ENCODE results near the gene CHSY1.

DNA sequence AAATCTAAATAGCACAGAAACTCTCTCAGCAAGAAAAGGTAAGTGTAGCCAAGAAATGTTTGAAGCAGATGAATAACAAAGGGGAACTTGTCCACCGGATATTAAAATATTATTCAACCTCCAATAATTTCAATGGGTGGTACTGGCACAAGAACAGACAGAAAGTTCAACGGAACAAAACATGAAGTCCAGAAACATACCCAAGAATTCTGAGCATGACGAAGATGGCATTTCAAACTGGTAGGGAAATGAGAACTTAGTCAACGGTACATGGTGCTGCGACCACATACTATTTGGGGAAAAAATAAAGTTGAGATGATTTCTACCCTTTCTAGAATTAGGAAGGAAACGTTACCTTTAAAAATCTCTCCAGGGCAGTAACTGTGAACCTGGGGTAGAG is 5.5 kb downstream of the CHSY1 start:
- no peak for TF ChIP-seq ELF4 (IDR thresholded peaks at IDR 0.05)
- no peak for TF ChIP-seq SUZ12 (IDR thresholded peaks at IDR 0.05)
- TF ChIP-seq, protein P1, sequence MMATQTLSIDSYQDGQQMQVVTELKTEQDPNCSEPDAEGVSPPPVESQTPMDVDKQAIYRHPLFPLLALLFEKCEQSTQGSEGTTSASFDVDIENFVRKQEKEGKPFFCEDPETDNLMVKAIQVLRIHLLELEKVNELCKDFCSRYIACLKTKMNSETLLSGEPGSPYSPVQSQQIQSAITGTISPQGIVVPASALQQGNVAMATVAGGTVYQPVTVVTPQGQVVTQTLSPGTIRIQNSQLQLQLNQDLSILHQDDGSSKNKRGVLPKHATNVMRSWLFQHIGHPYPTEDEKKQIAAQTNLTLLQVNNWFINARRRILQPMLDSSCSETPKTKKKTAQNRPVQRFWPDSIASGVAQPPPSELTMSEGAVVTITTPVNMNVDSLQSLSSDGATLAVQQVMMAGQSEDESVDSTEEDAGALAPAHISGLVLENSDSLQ (IDR thresholded peaks at IDR 0.05), result no peak

Measured in HEK293T (cell line).